Astrocyte of the hippocampus (primary cell): Measurements from ENCODE around the gene TGFBR3L.

Source experiments
- DNase-seq: peaks from one replicate; pipeline ENCODE4 v3.0.0; 2011; ENCODE audit warnings: low read depth, low spot score

Gene TGFBR3L

DNA sequence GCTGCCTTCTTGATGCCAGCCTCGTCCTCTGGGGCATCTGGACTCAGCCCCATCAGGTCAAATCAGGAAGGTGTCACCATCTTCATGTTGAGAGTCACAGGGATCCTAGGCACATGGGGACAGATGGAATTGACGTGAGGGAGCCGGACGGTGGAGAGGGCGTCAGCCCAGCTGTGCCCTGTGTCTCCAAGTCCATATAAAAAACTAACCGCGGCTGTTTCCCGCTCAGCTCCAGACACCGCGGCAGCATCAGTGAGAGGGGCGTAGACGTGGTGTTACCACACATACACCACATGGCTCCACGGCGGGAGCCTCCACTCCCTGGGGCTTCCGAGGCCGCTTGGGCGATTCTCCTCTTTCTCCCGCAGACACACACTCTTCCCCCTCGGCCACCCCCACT lies 34.8 kb upstream of the TGFBR3L start:
- DNase-seq = no peak

DNA sequence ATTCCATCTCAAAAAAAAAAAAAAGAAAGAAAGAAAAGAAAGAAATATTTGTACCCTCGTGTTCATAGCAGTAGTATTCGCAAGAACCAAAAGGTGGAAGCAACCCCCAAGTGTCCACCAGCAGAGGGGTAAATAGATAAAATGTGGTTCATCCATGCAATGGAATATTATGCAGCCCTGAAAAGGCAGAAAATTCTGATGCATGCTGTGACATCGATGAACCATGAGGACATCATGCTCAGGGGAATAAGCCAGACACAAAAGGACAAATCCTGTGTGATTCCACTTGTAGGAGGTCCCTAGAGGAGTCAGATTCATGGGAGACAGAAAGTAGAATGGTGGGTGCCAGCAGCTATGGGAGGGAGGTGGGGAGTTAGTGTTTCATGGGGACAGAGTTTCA lies 32.7 kb upstream of the TGFBR3L start:
- DNase-seq = no peak

DNA sequence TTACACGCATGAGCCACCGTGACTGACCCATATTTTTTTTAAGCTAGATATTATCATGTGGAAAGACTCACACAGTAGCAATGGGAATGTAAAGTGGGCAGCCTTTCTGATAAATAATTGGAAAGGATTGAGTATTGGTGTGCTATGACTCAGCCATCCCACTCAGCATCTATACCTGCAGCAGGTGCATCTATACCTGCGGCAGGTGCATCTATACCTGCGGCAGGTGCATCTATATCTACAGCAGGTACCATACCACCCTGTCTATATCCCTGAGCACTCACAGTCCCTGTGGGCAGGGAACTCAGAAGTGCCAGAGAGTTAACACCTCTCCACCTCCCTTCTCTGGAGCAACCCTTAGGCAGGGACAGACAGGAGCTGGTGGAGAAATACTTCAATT lies 31.5 kb upstream of the TGFBR3L start:
- DNase-seq = no peak

DNA sequence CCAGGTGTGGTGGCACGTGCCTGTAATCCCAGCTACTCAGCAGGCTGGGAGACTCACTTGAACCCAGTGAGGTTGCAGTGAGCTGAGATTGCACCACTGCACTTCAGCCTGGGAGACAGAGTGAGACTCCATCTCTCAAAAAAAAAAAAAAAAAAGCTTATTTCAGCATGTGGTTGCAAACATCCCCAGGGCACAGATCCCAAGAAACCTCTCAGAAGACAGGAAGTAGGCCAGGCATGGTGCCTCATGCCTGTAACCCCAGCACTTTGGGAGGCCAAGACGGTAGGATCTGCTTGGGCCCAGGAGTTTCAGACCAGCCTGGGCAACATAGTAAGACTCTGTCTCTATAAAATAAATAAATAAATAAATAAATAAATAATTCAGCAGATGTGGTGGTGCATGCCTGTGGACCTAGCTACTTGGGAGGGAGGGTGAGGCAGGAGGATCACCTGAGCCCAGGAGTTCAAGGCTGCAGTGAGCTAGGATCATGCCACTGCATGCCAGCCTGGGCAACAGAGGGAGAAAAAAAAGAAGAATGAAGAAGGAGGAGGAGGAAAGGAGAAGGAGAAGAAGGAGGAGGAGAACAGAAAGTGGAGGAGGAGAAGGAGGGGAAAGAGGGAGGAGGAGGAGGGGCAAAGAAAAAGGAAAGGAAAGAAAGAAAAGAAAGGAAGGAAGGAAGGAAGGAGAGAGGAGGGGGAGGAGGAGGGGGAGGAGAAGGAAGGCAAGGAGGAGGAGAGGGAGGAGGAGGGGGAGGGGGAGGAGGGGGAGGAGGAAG lies 30.6 kb upstream of the TGFBR3L start:
- no peak for DNase-seq

DNA sequence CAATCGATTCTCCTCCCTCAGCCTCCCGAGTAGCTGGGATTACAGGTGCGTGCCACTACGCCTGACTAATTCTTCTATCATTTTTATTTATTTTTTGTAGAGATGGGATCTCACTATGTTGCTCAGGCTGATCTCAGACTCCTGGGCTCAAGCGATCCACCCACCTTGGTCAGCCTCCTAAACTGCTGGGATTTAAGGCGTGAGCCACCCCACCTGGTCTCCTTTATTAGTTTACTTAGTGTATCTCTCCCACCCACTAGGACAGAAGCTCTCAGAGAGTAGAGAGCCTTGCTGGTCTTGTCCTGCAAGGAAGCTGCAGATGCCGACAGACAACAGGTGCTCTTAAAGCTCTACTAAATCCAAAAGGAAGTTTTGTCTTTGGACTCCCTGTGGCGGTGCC lies 28.8 kb upstream of the TGFBR3L start:
- no peak for DNase-seq

DNA sequence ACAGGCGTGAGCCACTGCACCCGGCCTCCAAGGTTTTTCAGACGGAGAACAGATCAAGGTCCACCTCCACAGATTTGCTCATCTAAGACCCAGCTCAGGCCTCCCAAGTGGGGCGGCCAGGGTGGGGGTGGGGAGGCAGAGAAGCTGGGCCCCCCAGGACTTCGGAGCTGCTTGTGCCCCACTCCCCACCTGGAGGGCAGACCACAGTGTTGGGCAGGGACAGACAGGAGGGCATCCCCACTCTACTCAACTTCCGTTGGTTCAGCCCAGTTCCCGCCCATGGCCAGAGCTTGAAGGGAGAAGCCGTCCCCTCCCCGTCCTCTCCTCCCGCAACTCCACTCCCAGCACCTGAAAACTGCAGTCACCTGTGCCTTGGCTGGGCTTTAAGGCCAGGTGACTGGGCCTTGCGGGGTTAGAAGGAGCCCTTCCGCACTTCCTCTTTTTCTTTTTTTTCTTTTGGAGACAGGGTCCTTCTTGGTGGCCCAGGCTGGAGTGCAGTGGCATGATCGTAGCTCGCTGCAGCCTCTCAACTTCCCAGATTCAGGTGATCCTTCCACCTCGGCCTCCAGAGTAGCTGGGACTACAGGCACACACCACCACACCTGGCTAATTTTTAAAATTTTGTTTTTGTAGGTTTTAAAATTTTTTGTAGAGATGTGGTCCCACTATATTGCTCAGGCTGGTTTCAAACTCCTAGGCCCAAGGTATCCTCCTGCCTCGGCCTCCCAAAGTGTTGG lies 27.1 kb upstream of the TGFBR3L start:
- DNase-seq = no peak

DNA sequence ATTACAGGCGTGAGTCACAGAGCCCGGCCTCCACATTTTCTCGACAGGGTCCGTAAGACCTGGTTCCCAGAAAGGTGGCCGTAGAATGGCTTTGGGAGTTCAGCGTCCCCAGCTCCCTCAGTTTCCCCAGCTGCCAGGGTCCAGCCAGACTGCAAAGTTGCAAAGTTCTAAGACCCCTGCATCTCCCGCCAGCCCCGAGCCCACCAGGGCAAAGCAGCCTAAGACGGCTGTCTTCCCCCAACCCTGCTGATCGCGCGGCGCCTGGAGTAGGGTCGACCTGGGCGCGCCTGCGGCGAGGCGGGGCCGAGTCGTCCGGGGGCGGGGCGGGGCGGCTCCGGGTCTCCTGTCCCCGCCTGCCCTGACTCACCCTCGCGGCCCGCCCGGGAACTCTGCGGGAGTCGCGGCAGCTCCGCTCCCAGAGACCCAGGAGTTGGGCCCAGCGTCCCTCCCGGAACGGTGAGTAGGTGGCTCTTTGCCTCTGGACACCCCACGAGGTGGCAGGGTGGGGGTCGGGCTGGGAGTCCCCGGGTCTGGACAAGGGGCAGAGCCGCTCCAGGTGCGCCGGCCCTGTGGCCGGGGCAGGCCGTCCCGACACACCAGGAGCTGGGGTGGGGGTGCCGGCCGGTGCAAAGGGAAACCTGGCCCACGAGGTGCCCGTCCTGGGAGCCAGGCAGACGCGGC lies 26.3 kb upstream of the TGFBR3L start, which contains the start of gene LRRC8E:
TSS of gene LRRC8E (plus strand) at position 366 of the 681 bp plus-strand sequence. CDS start 7,094 bp downstream, outside the sequence.
- peak; percentile 92 for DNase-seq

DNA sequence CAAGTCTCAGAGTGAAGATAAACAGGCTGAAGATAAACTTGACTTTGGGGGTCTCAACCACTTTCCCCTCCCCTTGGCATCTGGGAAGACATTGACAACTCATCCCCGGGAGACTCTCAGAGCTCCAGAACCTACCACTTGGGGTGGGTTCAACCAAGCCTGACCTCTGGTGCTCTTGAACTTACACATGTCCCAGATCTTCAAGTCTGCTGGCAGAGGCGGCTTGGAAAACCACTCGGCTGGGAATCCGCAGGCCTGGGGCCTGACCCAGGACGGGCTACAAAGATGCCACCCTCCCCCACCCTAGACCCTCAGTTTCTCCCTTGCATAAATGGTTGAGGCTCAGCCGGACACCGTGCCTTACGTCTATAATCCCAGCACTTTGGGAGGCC lies 25.8 kb upstream of the TGFBR3L start:
- no peak for DNase-seq

DNA sequence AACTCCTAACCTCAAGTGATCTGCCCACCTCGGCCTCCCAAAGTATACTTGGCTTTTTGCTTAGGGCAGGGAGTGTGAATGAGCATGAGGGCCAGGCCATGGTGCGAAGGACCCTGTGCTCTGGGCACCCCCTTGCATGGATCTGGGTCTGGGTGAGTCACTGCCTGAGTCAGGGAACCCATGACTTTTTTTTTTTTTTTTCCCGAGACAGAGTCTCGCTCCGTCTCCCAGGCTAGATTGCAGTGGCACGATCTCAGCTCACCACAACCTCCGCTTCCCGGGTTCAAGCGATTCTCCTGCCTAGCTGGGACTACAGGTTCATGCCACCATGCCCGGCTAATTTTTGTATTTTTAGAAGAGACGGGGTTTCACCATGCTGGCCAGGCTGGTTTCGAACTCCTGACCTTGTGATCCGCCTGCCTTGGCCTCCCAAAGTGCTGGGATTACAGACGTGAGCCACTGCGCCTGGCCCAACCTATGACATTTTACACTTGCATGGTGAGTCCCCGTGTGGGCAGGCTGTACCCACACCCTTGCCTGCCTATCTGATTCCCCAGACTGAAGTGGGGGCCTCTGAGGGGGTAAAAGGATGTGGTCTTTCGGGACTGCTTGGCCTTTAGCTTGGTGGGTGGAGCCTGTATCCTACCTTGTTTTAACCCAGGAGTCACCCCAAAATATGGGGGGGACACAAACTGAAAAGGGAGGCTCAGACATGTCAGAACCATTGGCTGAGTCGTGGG lies 21.1 kb upstream of the TGFBR3L start:
- DNase-seq = peak; percentile 76

DNA sequence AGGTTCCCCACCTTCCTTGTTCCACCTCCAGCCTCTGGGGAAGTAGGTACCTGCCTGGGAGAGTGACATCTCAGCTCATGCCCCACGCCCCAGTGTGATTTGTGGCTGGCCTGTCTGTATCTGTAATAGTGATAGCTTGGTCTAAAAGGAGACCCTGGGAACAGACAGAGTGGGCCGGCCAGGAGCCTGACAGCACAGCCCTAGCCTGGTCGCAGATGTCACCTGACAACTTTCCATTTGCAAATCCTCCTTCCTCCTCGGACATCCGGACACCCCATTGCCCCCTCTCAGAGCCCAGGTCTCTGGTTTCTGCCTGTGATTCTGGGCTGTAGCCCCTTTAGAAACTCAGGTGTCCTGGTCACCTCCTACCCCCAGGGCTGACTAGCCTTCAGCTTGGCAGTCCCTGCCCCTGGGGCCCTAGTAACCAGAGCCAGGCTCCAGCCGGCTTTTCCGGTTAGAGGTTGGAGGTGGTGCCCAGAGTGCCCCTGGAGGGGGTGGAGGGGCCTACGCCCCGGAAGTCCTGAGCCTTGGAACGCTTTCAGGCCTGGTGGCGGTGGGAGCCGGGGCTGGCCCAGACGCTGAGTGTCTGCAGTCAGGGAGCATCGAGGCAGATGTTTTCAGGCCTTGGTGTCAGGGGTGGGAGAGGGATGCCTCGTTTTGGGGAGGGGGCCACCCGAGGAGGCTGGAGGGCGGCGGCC lies 19.9 kb upstream of the TGFBR3L start:
- no peak for DNase-seq

DNA sequence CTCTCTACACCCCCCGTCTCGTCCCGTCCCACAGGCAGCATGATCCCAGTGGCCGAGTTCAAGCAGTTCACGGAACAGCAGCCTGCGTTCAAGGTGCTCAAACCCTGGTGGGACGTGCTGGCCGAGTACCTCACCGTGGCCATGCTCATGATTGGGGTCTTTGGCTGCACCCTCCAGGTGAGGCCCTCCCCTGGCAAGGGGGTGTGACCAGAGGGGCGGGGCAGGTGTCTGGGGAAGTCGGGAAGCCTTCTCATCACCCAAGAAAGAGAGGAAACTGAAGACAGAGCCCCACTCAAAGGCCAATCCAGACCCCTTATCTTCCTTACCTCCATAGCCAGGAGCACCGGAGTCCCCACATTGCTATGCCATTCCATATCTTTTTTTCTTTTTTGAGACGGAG lies 19.1 kb upstream of the TGFBR3L start:
- DNase-seq = no peak

DNA sequence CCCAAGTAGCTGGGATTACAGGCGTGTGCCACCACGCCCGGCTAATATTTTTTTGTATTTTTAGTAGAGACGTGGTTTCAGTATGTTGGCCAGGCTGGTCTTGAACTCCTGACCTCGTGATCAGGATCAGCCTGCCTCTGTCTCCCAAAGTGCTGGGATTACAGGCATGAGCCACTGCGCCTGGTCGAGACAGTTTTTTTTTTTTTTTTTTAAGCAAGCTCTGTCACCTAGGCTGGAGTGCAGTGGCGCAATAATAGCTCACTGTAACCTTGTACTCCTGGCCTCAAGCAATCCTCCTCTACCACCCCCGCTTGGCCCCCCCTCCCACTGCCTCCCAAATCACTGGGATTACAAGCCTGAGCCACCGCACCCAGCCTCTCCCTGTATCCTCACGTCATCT lies 17.3 kb upstream of the TGFBR3L start:
- DNase-seq = no peak

DNA sequence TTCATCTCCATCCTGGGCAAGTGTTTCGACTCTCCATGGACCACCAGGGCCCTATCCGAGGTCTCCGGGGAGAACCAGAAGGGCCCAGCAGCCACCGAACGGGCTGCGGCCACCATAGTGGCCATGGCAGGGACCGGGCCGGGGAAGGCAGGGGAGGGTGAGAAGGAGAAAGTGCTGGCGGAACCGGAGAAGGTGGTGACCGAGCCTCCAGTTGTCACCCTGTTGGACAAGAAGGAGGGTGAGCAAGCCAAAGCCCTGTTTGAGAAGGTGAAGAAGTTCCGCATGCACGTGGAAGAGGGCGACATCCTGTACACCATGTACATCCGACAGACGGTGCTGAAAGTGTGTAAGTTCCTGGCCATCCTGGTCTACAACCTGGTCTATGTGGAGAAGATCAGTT lies 15.7 kb upstream of the TGFBR3L start:
- no peak for DNase-seq

DNA sequence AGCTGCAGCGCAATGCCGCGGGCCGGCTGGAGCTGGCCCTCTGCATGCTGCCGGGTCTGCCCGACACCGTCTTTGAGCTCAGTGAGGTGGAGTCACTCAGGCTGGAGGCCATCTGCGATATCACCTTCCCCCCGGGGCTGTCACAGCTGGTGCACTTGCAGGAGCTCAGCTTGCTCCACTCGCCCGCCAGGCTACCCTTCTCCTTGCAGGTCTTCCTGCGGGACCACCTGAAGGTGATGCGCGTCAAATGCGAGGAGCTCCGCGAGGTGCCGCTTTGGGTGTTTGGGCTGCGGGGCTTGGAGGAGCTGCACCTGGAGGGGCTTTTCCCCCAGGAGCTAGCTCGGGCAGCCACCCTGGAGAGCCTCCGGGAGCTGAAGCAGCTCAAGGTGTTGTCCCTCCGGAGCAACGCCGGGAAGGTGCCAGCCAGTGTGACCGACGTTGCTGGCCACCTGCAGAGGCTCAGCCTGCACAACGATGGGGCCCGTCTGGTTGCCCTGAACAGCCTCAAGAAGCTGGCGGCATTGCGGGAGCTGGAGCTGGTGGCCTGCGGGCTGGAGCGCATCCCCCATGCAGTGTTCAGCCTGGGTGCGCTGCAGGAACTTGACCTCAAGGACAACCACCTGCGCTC lies 14.8 kb upstream of the TGFBR3L start:
- no peak for DNase-seq

DNA sequence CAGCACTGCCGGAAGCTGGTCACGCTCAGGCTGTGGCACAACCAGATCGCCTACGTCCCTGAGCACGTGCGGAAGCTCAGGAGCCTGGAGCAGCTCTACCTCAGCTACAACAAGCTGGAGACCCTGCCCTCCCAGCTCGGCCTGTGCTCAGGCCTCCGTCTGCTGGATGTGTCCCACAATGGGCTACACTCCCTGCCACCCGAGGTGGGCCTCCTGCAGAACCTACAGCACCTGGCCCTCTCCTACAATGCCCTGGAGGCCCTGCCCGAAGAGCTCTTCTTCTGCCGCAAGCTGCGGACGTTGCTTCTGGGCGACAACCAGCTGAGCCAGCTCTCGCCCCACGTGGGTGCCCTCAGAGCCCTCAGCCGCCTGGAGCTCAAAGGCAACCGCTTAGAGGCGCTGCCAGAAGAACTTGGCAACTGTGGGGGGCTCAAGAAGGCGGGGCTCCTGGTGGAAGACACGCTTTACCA lies 14.2 kb upstream of the TGFBR3L start:
- no peak for DNase-seq

DNA sequence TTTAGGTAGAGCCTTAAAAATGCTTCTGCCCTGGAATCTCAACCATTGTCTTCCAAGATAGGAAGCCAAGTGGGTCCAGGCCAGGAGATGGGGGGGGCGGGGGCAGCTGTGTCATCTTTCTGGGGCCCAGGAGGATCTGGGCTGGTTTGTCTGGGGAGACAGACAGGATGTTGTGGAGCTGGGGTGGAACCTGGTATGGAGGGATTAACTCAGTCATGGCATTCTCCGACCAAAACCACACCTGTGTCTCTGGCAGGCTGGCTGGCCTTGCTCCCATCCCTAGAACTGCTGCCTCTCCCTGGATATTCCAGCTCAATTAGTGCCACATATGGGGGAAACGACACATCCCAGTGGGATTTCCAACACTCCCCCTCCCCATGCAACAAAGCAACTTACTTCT lies 13.7 kb upstream of the TGFBR3L start:
- no peak for DNase-seq

DNA sequence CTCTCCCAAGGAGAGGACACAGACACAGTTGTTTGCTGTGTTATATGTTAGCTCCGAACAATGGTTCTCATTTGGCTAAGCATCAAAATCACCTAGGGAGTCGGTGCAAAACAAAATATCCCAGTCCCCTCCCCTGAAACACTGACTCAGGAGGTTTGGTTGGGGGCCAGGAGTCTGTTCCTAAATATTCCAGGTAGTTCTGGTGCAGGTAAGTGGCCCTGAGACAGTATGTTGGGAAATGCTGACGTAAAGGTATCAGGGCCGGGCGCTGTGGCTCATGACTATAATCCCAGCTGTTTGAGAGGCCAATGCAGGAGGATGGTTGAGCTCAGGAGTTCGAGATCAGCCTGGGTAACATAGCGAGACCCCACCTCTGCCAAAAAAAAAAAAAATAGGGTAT lies 13.3 kb upstream of the TGFBR3L start:
- DNase-seq = no peak

DNA sequence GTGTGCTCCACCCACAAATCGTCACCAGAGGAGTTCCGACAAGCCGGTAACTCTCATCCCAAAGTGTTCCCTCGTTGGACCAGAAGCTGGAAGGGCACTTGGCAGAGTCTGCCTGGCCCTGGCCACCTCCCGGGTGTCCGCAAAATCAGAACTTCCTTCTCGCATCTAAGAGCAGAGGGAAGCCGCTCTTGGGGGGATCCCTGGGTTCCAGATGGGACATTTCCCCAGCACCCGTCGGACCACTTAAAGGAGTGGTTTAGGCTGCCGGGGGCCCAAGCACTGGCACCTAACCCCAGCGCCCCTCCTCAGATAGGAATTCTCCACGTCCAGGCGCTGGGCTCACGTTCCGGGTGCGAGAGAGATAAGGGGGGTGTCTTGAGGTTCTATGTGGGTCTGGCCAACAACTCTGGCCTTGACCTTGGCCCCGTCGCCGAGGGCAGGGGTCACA lies 11.8 kb upstream of the TGFBR3L start:
- no peak for DNase-seq

DNA sequence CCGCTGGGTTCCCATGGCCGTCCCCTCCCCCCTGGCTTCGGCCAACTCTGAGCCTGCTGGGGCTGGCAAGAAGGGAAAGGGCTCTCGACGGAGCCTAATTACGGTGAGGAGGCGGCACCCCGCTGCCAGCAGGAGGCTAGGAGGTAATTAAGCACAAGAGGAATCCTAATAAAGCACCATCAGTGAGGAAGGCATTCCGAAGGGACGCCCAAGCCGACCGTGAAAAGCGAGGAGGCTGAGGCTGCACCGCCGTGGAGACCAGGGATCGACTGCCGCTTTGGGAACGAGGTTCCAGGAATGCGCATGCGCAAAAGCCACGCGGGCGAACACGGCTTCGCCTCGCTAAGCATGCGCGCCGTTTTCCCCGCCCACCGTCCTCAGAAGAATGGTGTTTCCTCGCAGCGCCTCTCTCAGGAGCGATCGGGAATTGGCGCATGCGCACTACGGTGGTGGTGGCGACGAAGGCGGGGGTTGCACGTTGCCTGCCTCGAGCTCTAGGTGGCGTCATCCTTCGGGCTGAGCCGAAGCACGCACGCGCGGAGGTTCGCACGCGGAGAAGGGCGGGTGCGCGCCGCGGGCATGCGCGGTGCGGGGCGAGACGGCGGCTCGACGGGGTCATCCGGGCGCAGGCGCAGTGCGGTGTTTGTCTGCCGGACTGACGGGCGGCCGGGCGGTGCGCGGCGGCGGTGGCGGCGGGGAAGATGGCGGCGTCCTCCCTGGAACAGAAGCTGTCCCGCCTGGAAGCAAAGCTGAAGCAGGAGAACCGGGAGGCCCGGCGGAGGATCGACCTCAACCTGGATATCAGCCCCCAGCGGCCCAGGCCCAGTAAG lies 11.2 kb upstream of the TGFBR3L start, which contains the start of gene MAP2K7:
TSS of gene MAP2K7 (plus strand) at position 634 of the 830 bp plus-strand sequence. CDS start at position 702, 68 bp downstream.
- DNase-seq = peak; percentile 100
